Mesendoderm (in vitro differentiated cells): ENCODE data around the gene UIMC1.

Experiments
- DNase-seq: peaks from one replicate; pipeline ENCODE4 v3.0.0; 2013
- H2AK5ac ChIP-seq: 2 replicates; pipeline ENCODE4 v1.6.1; 2013; ENCODE audit warnings: low read length, inconsistent platforms
- H2BK120ac ChIP-seq: 2 replicates; pipeline ENCODE4 v1.6.1; 2013; ENCODE audit warnings: low read depth, mild to moderate bottlenecking, low read length, moderate library complexity, mixed read lengths
- H2BK15ac ChIP-seq: replicated peaks from 2 replicates; pipeline ENCODE4 v1.6.1; 2013; ENCODE audit warnings: low read depth, mild to moderate bottlenecking, moderate library complexity
- H2BK5ac ChIP-seq: 2 replicates; pipeline ENCODE4 v1.6.1; 2013; ENCODE audit warnings: low read length, inconsistent platforms
- H3K18ac ChIP-seq: 2 replicates; pipeline ENCODE4 v1.6.1; 2013; ENCODE audit warnings: mild to moderate bottlenecking, low read length, mixed read lengths
- H3K23ac ChIP-seq: one replicate; pipeline ENCODE4 v1.6.1; 2013; ENCODE audit warnings: low read length
- H3K27ac ChIP-seq: 2 replicates; pipeline ENCODE4 v1.5.1; 2013; ENCODE audit warnings: low read depth, mild to moderate bottlenecking, inconsistent platforms, low read length, moderate library complexity
- H3K27me3 ChIP-seq: 2 replicates; pipeline ENCODE4 v1.6.1; 2013; ENCODE audit warnings: low read length, control low read depth, mild to moderate bottlenecking, inconsistent platforms; ENCODE audit not compliant: insufficient read depth, poor library complexity
- H3K36me3 ChIP-seq: 2 replicates; pipeline ENCODE4 v1.6.1; 2013; ENCODE audit warnings: low read length, inconsistent platforms; ENCODE audit not compliant: control insufficient read depth, insufficient read depth
- H3K4ac ChIP-seq: one replicate; pipeline ENCODE4 v1.6.1; 2013; ENCODE audit warnings: low read depth, mild to moderate bottlenecking, low read length, moderate library complexity
- H3K4me1 ChIP-seq: 2 replicates; pipeline ENCODE4 v1.6.1; 2013; ENCODE audit warnings: low read depth, low read length, inconsistent platforms; ENCODE audit not compliant: control insufficient read depth
- H3K4me2 ChIP-seq: 2 replicates; pipeline ENCODE4 v1.6.1; 2013; ENCODE audit warnings: low read length
- H3K4me3 ChIP-seq: 2 replicates; pipeline ENCODE4 v1.5.1; 2013; ENCODE audit warnings: mild to moderate bottlenecking, low read length
- H3K56ac ChIP-seq: one replicate; pipeline ENCODE4 v1.6.1; 2013; ENCODE audit warnings: low read length
- H3K79me1 ChIP-seq: 2 replicates; pipeline ENCODE4 v1.6.1; 2013; ENCODE audit warnings: low read length, inconsistent platforms
- H3K79me2 ChIP-seq: 2 replicates; pipeline ENCODE4 v1.6.1; 2013; ENCODE audit warnings: mild to moderate bottlenecking, low read length; ENCODE audit not compliant: control insufficient read depth, insufficient read depth
- H3K9ac ChIP-seq: 2 replicates; pipeline ENCODE4 v1.6.1; 2013; ENCODE audit warnings: low read length, inconsistent platforms
- H4K5ac ChIP-seq: one replicate; pipeline ENCODE4 v1.6.1; 2013; ENCODE audit warnings: low read length
- H4K8ac ChIP-seq: one replicate; pipeline ENCODE4 v1.6.1; 2013; ENCODE audit warnings: low read depth, mild to moderate bottlenecking, control low read depth, low read length, moderate library complexity
- WGBS: extraction: QIAGEN DNeasy Blood & Tissue Kit; methylation state at CpG from one replicate; pipeline ENCODE4 v1.1.7; 2013; ENCODE audit warnings: low lambda C conversion rate, missing lambda C conversion rate; ENCODE audit not compliant: insufficient coverage; ENCODE audit errors: extremely low coverage; 5-methylcytosine and 5-hydroxymethylcytosine counted together

UIMC1 gene

GRCh38 chr5:176922817-176923216 is 83.8 kb downstream of the UIMC1 start:
- no peaks in the 10 kb centered on the region for H3K4me1 ChIP-seq
- H3K4ac ChIP-seq = no peak overlapping the region
- H3K9ac ChIP-seq = no peak overlapping the region
- H3K4me3 ChIP-seq = no peak overlapping the region
- no peak overlapping the region for H2BK5ac ChIP-seq
- H4K8ac ChIP-seq = no peak overlapping the region
- H2BK120ac ChIP-seq = no peak overlapping the region
- H3K36me3 ChIP-seq = no peaks in the 10 kb centered on the region
- H3K56ac ChIP-seq = no peak overlapping the region
- no peaks in the 10 kb centered on the region for H3K79me1 ChIP-seq
- no peak overlapping the region for H2AK5ac ChIP-seq
- no peak overlapping the region for H3K23ac ChIP-seq
- H3K4me2 ChIP-seq = no peak overlapping the region
- no peak overlapping the region for H2BK15ac ChIP-seq
- H3K79me2 ChIP-seq = no peaks in the 10 kb centered on the region
- DNase-seq = no peak
- H4K5ac ChIP-seq = no peak overlapping the region
- H3K27me3 ChIP-seq = no peaks in the 10 kb centered on the region
- no peak overlapping the region for H3K18ac ChIP-seq
- H3K27ac ChIP-seq = no peak overlapping the region
- no CpG with 5 or more reads among the region's 2 CpGs for WGBS

GRCh38 chr5:176921714-176922113 is 84.9 kb downstream of the UIMC1 start:
- H2BK120ac ChIP-seq = no peak overlapping the region
- no peak overlapping the region for H3K4me3 ChIP-seq
- H3K27me3 ChIP-seq = no peaks in the 10 kb centered on the region
- no peak overlapping the region for H3K27ac ChIP-seq
- no peak overlapping the region for H3K9ac ChIP-seq
- H3K36me3 ChIP-seq = no peaks in the 10 kb centered on the region
- H3K56ac ChIP-seq = no peak overlapping the region
- H4K8ac ChIP-seq = no peak overlapping the region
- WGBS = no CpG with 5 or more reads among the region's 3 CpGs
- H2BK15ac ChIP-seq = no peak overlapping the region
- no peak overlapping the region for H3K4me2 ChIP-seq
- no peak overlapping the region for H3K23ac ChIP-seq
- no peak overlapping the region for H3K18ac ChIP-seq
- no peak overlapping the region for H2BK5ac ChIP-seq
- no peaks in the 10 kb centered on the region for H3K79me2 ChIP-seq
- no peak overlapping the region for H4K5ac ChIP-seq
- no peak for DNase-seq
- no peak overlapping the region for H2AK5ac ChIP-seq
- H3K4me1 ChIP-seq = no peaks in the 10 kb centered on the region
- no peak overlapping the region for H3K4ac ChIP-seq
- no peaks in the 10 kb centered on the region for H3K79me1 ChIP-seq

GRCh38 chr5:176918613-176919012 is 88.0 kb downstream of the UIMC1 start:
- Histone ChIP-seq H2BK120ac (no peak overlapping the region), H3K9ac (no peak overlapping the region), H3K27me3 (peaks cover 1% of the 10 kb centered on the region), H3K4me1 (no peaks in the 10 kb centered on the region), H3K27ac (no peak overlapping the region), H3K18ac (no peak overlapping the region), H2BK5ac (no peak overlapping the region), H3K56ac (no peak overlapping the region), H3K79me1 (no peaks in the 10 kb centered on the region), H2AK5ac (no peak overlapping the region), H3K4ac (no peak overlapping the region), H3K79me2 (no peaks in the 10 kb centered on the region), H3K23ac (no peak overlapping the region), H4K5ac (no peak overlapping the region), H3K4me2 (no peak overlapping the region), H4K8ac (no peak overlapping the region), H2BK15ac (no peak overlapping the region), H3K4me3 (no peak overlapping the region), H3K36me3 (no peaks in the 10 kb centered on the region)
- WGBS = 100% methylated on average over 2 of the region's 6 CpGs
- DNase-seq = no peak

GRCh38 chr5:176916337-176916736 is 90.2 kb downstream of the UIMC1 start:
- Histone ChIP-seq H2BK15ac (no peak overlapping the region), H3K56ac (no peak overlapping the region), H3K9ac (no peak overlapping the region), H3K36me3 (no peaks in the 10 kb centered on the region), H3K79me1 (no peaks in the 10 kb centered on the region), H2BK120ac (no peak overlapping the region), H3K79me2 (no peaks in the 10 kb centered on the region), H3K27me3 (peaks cover 1% of the 10 kb centered on the region), H2AK5ac (no peak overlapping the region), H3K27ac (no peak overlapping the region), H4K5ac (no peak overlapping the region), H3K23ac (no peak overlapping the region), H3K18ac (no peak overlapping the region), H3K4ac (no peak overlapping the region), H3K4me2 (no peak overlapping the region), H4K8ac (no peak overlapping the region), H3K4me3 (no peak overlapping the region), H2BK5ac (no peak overlapping the region), H3K4me1 (no peaks in the 10 kb centered on the region)
- DNase-seq = no peak

- H3K9ac ChIP-seq = no peak overlapping the region
- no peak overlapping the region for H3K27ac ChIP-seq
- no peak overlapping the region for H4K8ac ChIP-seq
- no peak overlapping the region for H3K56ac ChIP-seq
- H2AK5ac ChIP-seq = no peak overlapping the region
- no peak overlapping the region for H2BK15ac ChIP-seq
- no peak overlapping the region for H2BK5ac ChIP-seq
- DNase-seq = no peak
- H3K4ac ChIP-seq = no peak overlapping the region
- no peaks in the 10 kb centered on the region for H3K36me3 ChIP-seq
- H3K23ac ChIP-seq = no peak overlapping the region
- no peak overlapping the region for H4K5ac ChIP-seq
- no peak overlapping the region for H3K4me2 ChIP-seq
- peaks cover 1% of the 10 kb centered on the region for H3K27me3 ChIP-seq
- no peak overlapping the region for H3K18ac ChIP-seq
- H3K79me1 ChIP-seq = no peaks in the 10 kb centered on the region
- no CpG with 5 or more reads among the region's 2 CpGs for WGBS
- H2BK120ac ChIP-seq = no peak overlapping the region
- no peaks in the 10 kb centered on the region for H3K79me2 ChIP-seq
- H3K4me3 ChIP-seq = no peak overlapping the region
- no peaks in the 10 kb centered on the region for H3K4me1 ChIP-seq
Observed at GRCh38 chr5:176915906-176916305, 90.7 kb downstream of the UIMC1 start.

GRCh38 chr5:176912115-176912514 is 94.5 kb downstream of the UIMC1 start:
- no peak overlapping the region for H2BK15ac ChIP-seq
- H3K4me3 ChIP-seq = no peak overlapping the region
- H3K23ac ChIP-seq = no peak overlapping the region
- no peak overlapping the region for H3K56ac ChIP-seq
- WGBS = no CpG with 5 or more reads among the region's 2 CpGs
- H3K79me1 ChIP-seq = no peaks in the 10 kb centered on the region
- no peak overlapping the region for H3K4me2 ChIP-seq
- peaks cover 1% of the 10 kb centered on the region for H3K27me3 ChIP-seq
- no peaks in the 10 kb centered on the region for H3K79me2 ChIP-seq
- H2BK120ac ChIP-seq = no peak overlapping the region
- H3K18ac ChIP-seq = no peak overlapping the region
- DNase-seq = no peak
- no peak overlapping the region for H3K9ac ChIP-seq
- H2BK5ac ChIP-seq = no peak overlapping the region
- no peaks in the 10 kb centered on the region for H3K36me3 ChIP-seq
- H3K4ac ChIP-seq = no peak overlapping the region
- H4K8ac ChIP-seq = no peak overlapping the region
- H3K27ac ChIP-seq = no peak overlapping the region
- no peaks in the 10 kb centered on the region for H3K4me1 ChIP-seq
- no peak overlapping the region for H4K5ac ChIP-seq
- H2AK5ac ChIP-seq = no peak overlapping the region
